WTC11 (cell line): ENCODE results near the gene GPRIN3. TPM values are rescaled to one million over a fixed set of nuclear protein-coding genes. Genes with fewer than 3 reads are reported as not detected.

Experiments
- ATAC-seq: fragments of 200-7000 bp; cut with Tn5 transposase; 2 replicates; pipeline ENCODE4 v1.10.0; 2021; ENCODE audit warnings: mild to moderate bottlenecking, moderate library complexity
- CTCF ChIA-PET: fragments of 300-600 bp; sonication (Branson Sonifier 250); formaldehyde crosslinking; loops from one replicate; lab custom pipeline; 2021; ENCODE audit warnings: antibody characterized with exemption; lab: Charles Lee
- POLR2A ChIA-PET: fragments of 350-600 bp; sonication (Branson Sonifier 250); formaldehyde crosslinking; loops from one replicate; lab custom pipeline; 2021; ENCODE audit warnings: antibody characterized with exemption; lab: Charles Lee
- DNase-seq: peaks from one replicate; pipeline ENCODE4 v3.0.0; 2021; ENCODE audit warnings: low spot score
- H3K27ac Mint-ChIP-seq: 2 replicates; pipeline ENCODE4 v1.8.0; 2021; ENCODE audit warnings: mixed read lengths
- H3K27me3 Mint-ChIP-seq: 2 replicates; pipeline ENCODE4 v1.8.0; 2021; ENCODE audit warnings: low read depth, mild to moderate bottlenecking, moderate library complexity, mixed read lengths
- H3K36me3 Mint-ChIP-seq: 2 replicates; pipeline ENCODE4 v1.8.0; 2021; ENCODE audit warnings: mixed read lengths
- H3K4me1 Mint-ChIP-seq: 2 replicates; pipeline ENCODE4 v1.8.0; 2022; ENCODE audit warnings: mixed read lengths
- H3K4me3 Mint-ChIP-seq: 2 replicates; pipeline ENCODE4 v1.8.0; 2021; ENCODE audit warnings: mild to moderate bottlenecking, moderate library complexity, mixed read lengths
- H3K9me3 Mint-ChIP-seq: 2 replicates; pipeline ENCODE4 v1.8.0; 2021; ENCODE audit warnings: mixed read lengths
- AFF4 ChIP-seq: sonication (generic); formaldehyde crosslinking; IDR thresholded peaks from 2 replicates; pipeline ENCODE4 v1.8.1; 2023; ENCODE audit warnings: mild to moderate bottlenecking, missing genetic modification reagents, borderline replicate concordance
- CDX4 ChIP-seq: fragments of 250-450 bp; sonication (Bioruptor Pico); IDR thresholded peaks from 2 replicates; pipeline ENCODE4 v1.9.0; 2021; ENCODE audit warnings: moderate library complexity, mild to moderate bottlenecking, inconsistent platforms, borderline replicate concordance
- CREM ChIP-seq: sonication (generic); formaldehyde crosslinking; IDR thresholded peaks from 2 replicates; pipeline ENCODE4 v1.8.1; 2022; ENCODE audit warnings: mild to moderate bottlenecking, missing genetic modification reagents, moderate library complexity
- E2F4 ChIP-seq: sonication (generic); formaldehyde crosslinking; IDR thresholded peaks from 2 replicates; pipeline ENCODE4 v1.8.1; 2022; ENCODE audit warnings: low read depth, mild to moderate bottlenecking, moderate library complexity, missing genetic modification reagents, borderline replicate concordance
- ESRRA ChIP-seq: sonication (generic); formaldehyde crosslinking; IDR thresholded peaks from 2 replicates; pipeline ENCODE4 v1.8.1; 2022; ENCODE audit warnings: mild to moderate bottlenecking, missing genetic modification reagents, borderline replicate concordance
- FOXP4 ChIP-seq: sonication (generic); formaldehyde crosslinking; IDR thresholded peaks from 2 replicates; pipeline ENCODE4 v1.8.0; 2022; ENCODE audit warnings: mild to moderate bottlenecking, missing genetic modification reagents
- GRHL2 ChIP-seq: fragments of 250-450 bp; sonication (Bioruptor Pico); IDR thresholded peaks from 2 replicates; pipeline ENCODE4 v1.8.0; 2022; ENCODE audit warnings: mild to moderate bottlenecking, moderate library complexity; ENCODE audit not compliant: insufficient replicate concordance, severe bottlenecking
- JAZF1 ChIP-seq: fragments of 250-450 bp; sonication (Bioruptor Pico); IDR thresholded peaks from 2 replicates; pipeline ENCODE4 v1.9.0; 2021; ENCODE audit warnings: moderate library complexity, mild to moderate bottlenecking, inconsistent platforms
- MLX ChIP-seq: sonication (generic); formaldehyde crosslinking; IDR thresholded peaks from 2 replicates; pipeline ENCODE4 v1.8.1; 2023; ENCODE audit warnings: mild to moderate bottlenecking, missing genetic modification reagents, moderate library complexity
- NFE2L1 ChIP-seq: sonication (generic); formaldehyde crosslinking; IDR thresholded peaks from 2 replicates; pipeline ENCODE4 v1.8.1; 2023; ENCODE audit warnings: missing genetic modification reagents
- NR2C2 ChIP-seq: sonication (generic); formaldehyde crosslinking; IDR thresholded peaks from 2 replicates; pipeline ENCODE4 v1.8.0; 2022; ENCODE audit warnings: mild to moderate bottlenecking, missing genetic modification reagents
- TEAD1 ChIP-seq: sonication (generic); formaldehyde crosslinking; IDR thresholded peaks from 2 replicates; pipeline ENCODE4 v1.8.0; 2022; ENCODE audit warnings: mild to moderate bottlenecking, missing genetic modification reagents
- TP53 ChIP-seq: sonication (generic); formaldehyde crosslinking; IDR thresholded peaks from 2 replicates; pipeline ENCODE4 v1.8.1; 2023; ENCODE audit warnings: mild to moderate bottlenecking, missing genetic modification reagents
- ZNF138 ChIP-seq: sonication (generic); formaldehyde crosslinking; conservative IDR thresholded peaks from 2 replicates; pipeline ENCODE4 v1.8.1; 2022; ENCODE audit warnings: mild to moderate bottlenecking, moderate library complexity, missing genetic modification reagents
- ZNF219 ChIP-seq: sonication (generic); formaldehyde crosslinking; IDR thresholded peaks from 2 replicates; pipeline ENCODE4 v1.8.0; 2023; ENCODE audit warnings: missing genetic modification reagents, mild to moderate bottlenecking, borderline replicate concordance
- ZNF532 ChIP-seq: fragments of 250-450 bp; sonication (Bioruptor Pico); IDR thresholded peaks from 2 replicates; pipeline ENCODE4 v1.9.0; 2021; ENCODE audit warnings: mild to moderate bottlenecking, borderline replicate concordance
- ZNF671 ChIP-seq: fragments of 250-450 bp; sonication (Bioruptor Pico); IDR thresholded peaks from 2 replicates; pipeline ENCODE4 v1.8.0; 2021; ENCODE audit warnings: mild to moderate bottlenecking
- total RNA-seq: library from RNA; stranded (reverse); gene quantifications from 3 replicates; pipeline ENCODE4 v1.2.3, GENCODE V29; 2021
- TF ChIP-seq, protein P1 (sequence below): sonication (generic); formaldehyde crosslinking; IDR thresholded peaks from 2 replicates; pipeline ENCODE4 v1.8.1; 2022; ENCODE audit warnings: mild to moderate bottlenecking, missing genetic modification reagents, moderate library complexity, borderline replicate concordance

The GPRIN3 gene
- total RNA-seq, 1 experiment from 2014 or later: 2.0 TPM

- CTCF ChIA-PET: no interaction called here
- no peak for ATAC-seq
Measured at GRCh38 chr4:89347363-89348025, 39.9 kb upstream of the GPRIN3 start.

More at GRCh38 chr4:89347363-89348025, 39.9 kb upstream of the GPRIN3 start:
- no peak overlapping the region for H3K4me3 Mint-ChIP-seq
- no peaks in the 10 kb centered on the region for H3K4me1 Mint-ChIP-seq
- no peak for DNase-seq
- TF ChIP-seq NR2C2 (CRISPR knock-in tag): no peak
- TF ChIP-seq FOXP4 (CRISPR knock-in tag): no peak
- no peak for TF ChIP-seq ESRRA
- TF ChIP-seq GRHL2 (CRISPR knock-in tag): no peak
- TF ChIP-seq, protein P1, sequence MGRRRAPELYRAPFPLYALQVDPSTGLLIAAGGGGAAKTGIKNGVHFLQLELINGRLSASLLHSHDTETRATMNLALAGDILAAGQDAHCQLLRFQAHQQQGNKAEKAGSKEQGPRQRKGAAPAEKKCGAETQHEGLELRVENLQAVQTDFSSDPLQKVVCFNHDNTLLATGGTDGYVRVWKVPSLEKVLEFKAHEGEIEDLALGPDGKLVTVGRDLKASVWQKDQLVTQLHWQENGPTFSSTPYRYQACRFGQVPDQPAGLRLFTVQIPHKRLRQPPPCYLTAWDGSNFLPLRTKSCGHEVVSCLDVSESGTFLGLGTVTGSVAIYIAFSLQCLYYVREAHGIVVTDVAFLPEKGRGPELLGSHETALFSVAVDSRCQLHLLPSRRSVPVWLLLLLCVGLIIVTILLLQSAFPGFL (CRISPR knock-in tag): no peak
- no peak for TF ChIP-seq JAZF1 (CRISPR knock-in tag)
- no peak for TF ChIP-seq NFE2L1 (CRISPR knock-in tag)
- no peak for TF ChIP-seq AFF4 (CRISPR knock-in tag)
- TF ChIP-seq E2F4 (CRISPR knock-in tag): no peak
- TF ChIP-seq ZNF532: no peak
- no peak for TF ChIP-seq TP53 (CRISPR knock-in tag)
- no peak for TF ChIP-seq CDX4
- no peak for TF ChIP-seq TEAD1 (CRISPR knock-in tag)
- TF ChIP-seq ZNF671 (CRISPR knock-in tag): no peak
- no peak for TF ChIP-seq ZNF219
- no peak for TF ChIP-seq MLX (CRISPR knock-in tag)
- TF ChIP-seq ZNF138 (CRISPR knock-in tag): no peak
- no peak for TF ChIP-seq CREM (CRISPR knock-in tag)
- no peaks in the 10 kb centered on the region; the same call in 1 of the 2 replicates for H3K27me3 Mint-ChIP-seq
- POLR2A ChIA-PET: no interaction called here
- H3K36me3 Mint-ChIP-seq: 0 out of 2 replicates have a peak, but pooled peaks cover 6% of the 10 kb centered on the region
- peaks cover 21% of the 10 kb centered on the region for H3K9me3 Mint-ChIP-seq
- no peak overlapping the region for H3K27ac Mint-ChIP-seq
